H1 (cell line): ENCODE data around the gene MACROD2. TPM values are rescaled to one million over a fixed set of nuclear protein-coding genes. Genes with fewer than 3 reads are reported as not detected.

Experiments
- CTCF ChIA-PET: fragments of 300-600 bp; sonication (Branson Sonifier 250); formaldehyde crosslinking; loops from one replicate; lab custom pipeline; 2021; ENCODE audit not compliant: partially characterized antibody; lab: Charles Lee
- POLR2A ChIA-PET: fragments of 300-600 bp; sonication (Branson Sonifier 250); formaldehyde crosslinking; loops from one replicate; lab custom pipeline; 2021; ENCODE audit warnings: inconsistent platforms; ENCODE audit not compliant: partially characterized antibody; lab: Charles Lee
- DNase-seq, 2 experiments: peaks; one replicate each; pipeline versions ENCODE4 v3.0.0 to v3.0.0-alpha.2; 2010 to 2022; ENCODE audit warnings: low spot score in 2 of 2, low read depth in 1 of 2, mixed read lengths in 1 of 2
- FAIRE-seq: peaks from 2 replicates; lab custom pipeline; 2011; peaks lifted over from hg19 to GRCh38; lab: Jason Lieb, UNC
- H2AFZ ChIP-seq: 2 replicates; pipeline ENCODE4 v1.8.1; 2012; ENCODE audit warnings: low read length, inconsistent platforms
- H2AK5ac ChIP-seq: 2 replicates; pipeline ENCODE4 v1.6.1; 2013; ENCODE audit warnings: low read depth, low read length
- H2BK120ac ChIP-seq: replicated peaks from 2 replicates; pipeline ENCODE3; 2013; ENCODE audit warnings: low read depth, low read length, inconsistent platforms
- H2BK12ac ChIP-seq: 2 replicates; pipeline ENCODE4 v1.6.1; 2013; ENCODE audit warnings: low read depth, low read length
- H2BK15ac ChIP-seq: 2 replicates; pipeline ENCODE4 v1.6.1; 2013; ENCODE audit warnings: low read length
- H2BK20ac ChIP-seq: 2 replicates; pipeline ENCODE4 v1.6.1; 2013; ENCODE audit warnings: low read length
- H2BK5ac ChIP-seq: 2 replicates; pipeline ENCODE4 v1.6.1; 2013; ENCODE audit warnings: low read depth, low read length
- H3K14ac ChIP-seq: 2 replicates; pipeline ENCODE4 v1.6.1; 2013; ENCODE audit warnings: inconsistent platforms; ENCODE audit not compliant: insufficient read length
- H3K18ac ChIP-seq: 2 replicates; pipeline ENCODE4 v1.6.1; 2013; ENCODE audit warnings: low read length; ENCODE audit errors: extremely low read depth
- H3K23ac ChIP-seq: 2 replicates; pipeline ENCODE4 v1.6.1; 2013; ENCODE audit warnings: inconsistent platforms; ENCODE audit not compliant: insufficient read length
- H3K23me2 ChIP-seq: 2 replicates; pipeline ENCODE4 v1.6.1; 2013; ENCODE audit warnings: low read depth, low read length
- H3K27ac ChIP-seq: 2 replicates; pipeline ENCODE4 v1.6.1; 2011; ENCODE audit warnings: low read depth, low read length, inconsistent platforms
- H3K27me3 ChIP-seq, 4 experiments: replicated peaks in 1 of 4; 1 replicate in 1 of 4; 2 replicates in 3 of 4; pipeline versions ENCODE4 v1.6.1 to v1.8.1; 2011 to 2013; ENCODE audit warnings: low read length in 3 of 4, mild to moderate bottlenecking in 3 of 4, inconsistent platforms in 2 of 4, mixed read lengths in 2 of 4, moderate library complexity in 1 of 4; ENCODE audit not compliant: control insufficient read depth in 3 of 4, insufficient read depth in 3 of 4; ENCODE audit errors: extremely low read depth in 1 of 4
- H3K36me3 ChIP-seq, 4 experiments: 2 replicates each; pipeline versions ENCODE4 v1.6.1 to v1.8.1; 2011 to 2013; ENCODE audit warnings: mild to moderate bottlenecking in 4 of 4, low read length in 3 of 4, moderate library complexity in 2 of 4, control low read depth in 1 of 4, inconsistent platforms in 1 of 4; ENCODE audit not compliant: insufficient read depth in 4 of 4, control insufficient read depth in 2 of 4
- H3K4ac ChIP-seq: replicated peaks from 2 replicates; pipeline ENCODE3; 2013; ENCODE audit warnings: low read length, low read depth, mixed read lengths, inconsistent platforms; ENCODE audit not compliant: insufficient read length
- H3K4me1 ChIP-seq, 4 experiments: replicated peaks in 1 of 4; 1 replicate in 1 of 4; 2 replicates in 3 of 4; pipeline versions ENCODE4 v1.6.1 to v1.8.1; 2011 to 2013; ENCODE audit warnings: low read length in 3 of 4, inconsistent platforms in 2 of 4, mixed read lengths in 1 of 4; ENCODE audit not compliant: insufficient read depth in 4 of 4, control insufficient read depth in 3 of 4
- H3K4me2 ChIP-seq, 2 experiments: 2 replicates each; pipeline versions ENCODE4 v1.6.1 to v1.8.1; 2011 to 2013; ENCODE audit warnings: low read depth in 2 of 2, low read length in 2 of 2, control low read depth in 1 of 2, inconsistent platforms in 1 of 2, mild to moderate bottlenecking in 1 of 2; ENCODE audit not compliant: insufficient read depth in 1 of 2
- H3K4me3 ChIP-seq, 4 experiments: fragments of 200-600, 300-600 bp in 1 of 4; sonication (generic), shearing (Covaris generic), sonication (Bioruptor Twin) in 1 of 4; 2 replicates each; pipeline versions ENCODE4 v1.5.1 to v1.8.1; 2011 to 2016; ENCODE audit warnings: low read length in 4 of 4, low read depth in 3 of 4, control low read depth in 2 of 4, inconsistent platforms in 2 of 4, mild to moderate bottlenecking in 2 of 4, mixed read lengths in 1 of 4, moderate library complexity in 1 of 4; ENCODE audit not compliant: insufficient read depth in 2 of 4; ENCODE audit errors: extremely low read depth in 1 of 4
- H3K56ac ChIP-seq: replicated peaks from 2 replicates; pipeline ENCODE3; 2013; ENCODE audit warnings: low read depth, mild to moderate bottlenecking, mixed read lengths, low read length, inconsistent platforms; ENCODE audit not compliant: insufficient read length
- H3K79me1 ChIP-seq: 2 replicates; pipeline ENCODE4 v1.6.1; 2013; ENCODE audit warnings: low read depth, low read length, control low read depth
- H3K79me2 ChIP-seq, 2 experiments: 2 replicates each; pipeline versions ENCODE4 v1.6.1 to v1.8.1; 2012 to 2013; ENCODE audit warnings: low read length in 2 of 2, mild to moderate bottlenecking in 2 of 2, inconsistent platforms in 1 of 2; ENCODE audit not compliant: insufficient read depth in 2 of 2, control insufficient read depth in 1 of 2
- H3K9ac ChIP-seq, 4 experiments: replicated peaks in 1 of 4; 1 replicate in 1 of 4; 2 replicates in 3 of 4; pipeline versions ENCODE4 v1.6.1 to v1.8.1; 2011 to 2013; ENCODE audit warnings: low read depth in 3 of 4, low read length in 3 of 4, control low read depth in 2 of 4, mild to moderate bottlenecking in 2 of 4, moderate library complexity in 2 of 4, inconsistent platforms in 1 of 4; ENCODE audit errors: extremely low read depth in 1 of 4
- H3K9me3 ChIP-seq, 2 experiments: 2 replicates each; pipeline versions ENCODE4 v1.6.1 to v1.8.1; 2012 to 2013; ENCODE audit warnings: mild to moderate bottlenecking in 2 of 2, moderate library complexity in 2 of 2, control low read depth in 1 of 2, inconsistent platforms in 1 of 2, low read depth in 1 of 2, low read length in 1 of 2, mixed read lengths in 1 of 2; ENCODE audit not compliant: insufficient read depth in 2 of 2
- H4K20me1 ChIP-seq, 2 experiments: replicated peaks in 1 of 2; 2 replicates each; pipeline versions ENCODE3 to v1.8.1; 2011 to 2013; ENCODE audit warnings: inconsistent platforms in 2 of 2, low read length in 2 of 2, mild to moderate bottlenecking in 1 of 2; ENCODE audit not compliant: insufficient read depth in 2 of 2, control insufficient read depth in 1 of 2
- H4K5ac ChIP-seq: 2 replicates; pipeline ENCODE4 v1.6.1; 2013; ENCODE audit warnings: low read length, low read depth, mixed read lengths, inconsistent platforms; ENCODE audit not compliant: insufficient read length
- H4K8ac ChIP-seq: 2 replicates; pipeline ENCODE4 v1.8.0; 2013; ENCODE audit warnings: mild to moderate bottlenecking, moderate library complexity, low read length, inconsistent platforms; ENCODE audit not compliant: insufficient read depth; ENCODE audit errors: extremely low read depth
- H4K91ac ChIP-seq: replicated peaks from 2 replicates; pipeline ENCODE3; 2013; ENCODE audit warnings: low read length, mixed read lengths, inconsistent platforms; ENCODE audit not compliant: insufficient read length
- CREB1 ChIP-seq: IDR thresholded peaks from 2 replicates; pipeline ENCODE4 v1.6.1; 2012; ENCODE audit warnings: inconsistent platforms
- CTBP2 ChIP-seq: IDR thresholded peaks from 2 replicates; pipeline ENCODE4 v1.7.0; 2011; ENCODE audit warnings: borderline replicate concordance, mild to moderate bottlenecking, moderate library complexity, mixed read lengths, low read length; ENCODE audit not compliant: insufficient read depth, insufficient read length
- E2F6 ChIP-seq: IDR thresholded peaks from 2 replicates; pipeline ENCODE4 v1.6.1; 2012; ENCODE audit warnings: inconsistent platforms
- EGR1 ChIP-seq: IDR thresholded peaks from 2 replicates; pipeline ENCODE4 v1.6.1; 2011; ENCODE audit warnings: low read depth, low read length, borderline replicate concordance
- HDAC2 ChIP-seq, 2 experiments: fragments of 300-600 bp in 1 of 2; sonication (generic) in 1 of 2; IDR thresholded peaks; 2 replicates each; pipeline ENCODE4 v1.6.1; 2011 to 2012; ENCODE audit warnings: low read depth in 2 of 2, low read length in 2 of 2, mild to moderate bottlenecking in 2 of 2, moderate library complexity in 2 of 2, borderline replicate concordance in 1 of 2, inconsistent platforms in 1 of 2
- MAX ChIP-seq: IDR thresholded peaks from 2 replicates; pipeline ENCODE4 v1.6.1; 2012; ENCODE audit warnings: inconsistent platforms
- NRF1 ChIP-seq: IDR thresholded peaks from 2 replicates; pipeline ENCODE4 v1.6.1; 2011; ENCODE audit warnings: mild to moderate bottlenecking, low read depth, low read length, improper control_type of control experiment
- RFX5 ChIP-seq: IDR thresholded peaks from 2 replicates; pipeline ENCODE4 v1.6.1; 2011; ENCODE audit warnings: low read depth, low read length, improper control_type of control experiment, borderline replicate concordance
- RXRA ChIP-seq: IDR thresholded peaks from 2 replicates; pipeline ENCODE4 v1.6.1; 2011; ENCODE audit warnings: low read depth, mild to moderate bottlenecking, low read length, moderate library complexity; ENCODE audit not compliant: insufficient read depth
- SAP30 ChIP-seq: fragments of 300-600 bp; sonication (generic); IDR thresholded peaks from 2 replicates; pipeline ENCODE4 v1.7.1; 2012; ENCODE audit warnings: low read length, moderate library complexity, mild to moderate bottlenecking, inconsistent platforms; ENCODE audit not compliant: insufficient read depth, insufficient replicate concordance
- SIX5 ChIP-seq: IDR thresholded peaks from 2 replicates; pipeline ENCODE4 v1.6.1; 2011; ENCODE audit warnings: mild to moderate bottlenecking, low read depth, low read length
- SP4 ChIP-seq: IDR thresholded peaks from 2 replicates; pipeline ENCODE4 v1.6.1; 2012; ENCODE audit warnings: low read length, inconsistent platforms
- SUZ12 ChIP-seq: fragments of 200-600 bp; sonication (generic); IDR thresholded peaks from 2 replicates; pipeline ENCODE4 v1.6.1; 2012; ENCODE audit warnings: mild to moderate bottlenecking, inconsistent platforms, low read length, moderate library complexity, mixed read lengths
- TAF1 ChIP-seq: IDR thresholded peaks from 2 replicates; pipeline ENCODE4 v1.6.1; 2011; ENCODE audit warnings: mild to moderate bottlenecking, low read depth, low read length
- WGBS, 2 experiments: shearing (Covaris generic) in 1 of 2; methylation state at CpG; one replicate each; pipeline versions ENCODE4 v1.1.6 to v1.1.7; 2013 to 2015; ENCODE audit warnings: low lambda C conversion rate in 2 of 2, mixed read lengths in 2 of 2, inconsistent platforms in 1 of 2, low coverage in 1 of 2, missing lambda C conversion rate in 1 of 2; ENCODE audit not compliant: insufficient replicate concordance in 2 of 2, insufficient coverage in 1 of 2, insufficient read length in 1 of 2; ENCODE audit errors: extremely low coverage in 1 of 2, missing lambda C conversion rate in 1 of 2; 5-methylcytosine and 5-hydroxymethylcytosine counted together
- polyA plus RNA-seq, 7 experiments: library from polyadenylated mRNA; depleted of rRNA in 3 of 7; stranded (reverse) in 5 of 7; unstranded in 2 of 7; fragments of >200 nt in 5 of 7; fragments of 200-250 nt in 2 of 7; gene quantifications; 1 replicate in 5 of 7; 2 replicates in 1 of 7; 4 replicates in 1 of 7; pipeline versions ENCODE4 v1.2.1 to v1.2.3, GENCODE V29; 2011 to 2013; ENCODE audit warnings: missing spikeins in 2 of 7, mixed read lengths in 2 of 7
- total RNA-seq: library from RNA; stranded (reverse); fragmentation: NEBNext Ultra II Directional; extraction: Animal tissue kit (Norgen Biotek cat#: 25700); gene quantifications from 2 replicates; pipeline ENCODE4 v1.2.1, GENCODE V29; 2021

MACROD2 gene
- total and polyA plus RNA-seq, 2 of the 8 experiments (the other 6 are each of a cell fraction or from before 2014, with no cell fraction given) = 0.70 to 3.9 TPM

GRCh38 chr20:14521436-14521835 is 526.1 kb downstream of the MACROD2 start:
- Histone ChIP-seq H3K23ac (no peak overlapping the region), H3K79me1 (no peaks in the 10 kb centered on the region), H3K36me3 (no peaks in the 10 kb centered on the region), H3K23me2 (no peaks in the 10 kb centered on the region), H3K27me3 (no peaks in the 10 kb centered on the region), H2AFZ (no peak overlapping the region), H3K56ac (no peak overlapping the region), H3K27ac (no peak overlapping the region), H3K9ac (no peak overlapping the region), H2BK120ac (no peak overlapping the region), H3K79me2 (no peaks in the 10 kb centered on the region), H2BK12ac (no peak overlapping the region), H4K5ac (no peak overlapping the region), H3K4me1 (no peaks in the 10 kb centered on the region), H3K14ac (no peak overlapping the region), H4K20me1 (no peaks in the 10 kb centered on the region), H2BK5ac (no peak overlapping the region), H2AK5ac (no peak overlapping the region), H3K4ac (no peak overlapping the region), H2BK15ac (no peak overlapping the region), H3K4me2 (no peak overlapping the region), H3K4me3 (no peak overlapping the region), H4K91ac (no peak overlapping the region), H2BK20ac (no peak overlapping the region), H3K18ac (no peak overlapping the region), H4K8ac (no peak overlapping the region), H3K9me3 (no peaks in the 10 kb centered on the region)
- POLR2A ChIA-PET = no interaction called here
- DNase-seq (no peak), FAIRE-seq (no peak)
- CTCF ChIA-PET = interaction anchor here (1.3 to 1.8 kb wide), 2 partner anchors 8 to 9 kb away, joined by 5 to 6 read pairs; no protein-coding TSS in a partner anchor
- 94% methylated on average over 1 of the region's 1 CpG; no CpG with 5 or more reads in 1 of the 2 experiments for WGBS, 2 experiments
- TF ChIP-seq E2F6 (no peak), HDAC2 (IDR thresholded peaks at IDR 0.05; ENCODE audit: borderline replicate concordance in 1 of 2, low read depth in 2 of 2, low read length in 2 of 2) (no peak), SAP30 (no peak), MAX (no peak), SUZ12 (no peak), SP4 (no peak), RFX5 (no peak), CREB1 (no peak), SIX5 (no peak), EGR1 (no peak), TAF1 (no peak), CTBP2 (no peak), RXRA (no peak), NRF1 (no peak)
